Epithelial cell of proximal tubule (primary cell): ENCODE data around the gene PER3. TPM values are rescaled to one million over a fixed set of nuclear protein-coding genes. Genes with fewer than 3 reads are reported as not detected.

Source experiments
- DNase-seq: peaks from one replicate; pipeline ENCODE4 v3.0.0-alpha.2; 2011; ENCODE audit warnings: low read depth
- H3K4me3 ChIP-seq: 2 replicates; pipeline ENCODE4 v1.5.1; 2011; ENCODE audit warnings: low read depth, mild to moderate bottlenecking, low read length
- CTCF ChIP-seq: conservative IDR thresholded peaks from 2 replicates; pipeline ENCODE4 v1.5.1; 2012; ENCODE audit warnings: low read depth, mild to moderate bottlenecking, low read length
- total RNA-seq: library from RNA; depleted of rRNA; stranded (reverse); fragments of >200 nt; gene quantifications from 2 replicates; pipeline ENCODE4 v1.2.3, GENCODE V29; 2015

Gene PER3
- total RNA-seq, 1 donor from 2014 or later, result 2.5 TPM

DNA sequence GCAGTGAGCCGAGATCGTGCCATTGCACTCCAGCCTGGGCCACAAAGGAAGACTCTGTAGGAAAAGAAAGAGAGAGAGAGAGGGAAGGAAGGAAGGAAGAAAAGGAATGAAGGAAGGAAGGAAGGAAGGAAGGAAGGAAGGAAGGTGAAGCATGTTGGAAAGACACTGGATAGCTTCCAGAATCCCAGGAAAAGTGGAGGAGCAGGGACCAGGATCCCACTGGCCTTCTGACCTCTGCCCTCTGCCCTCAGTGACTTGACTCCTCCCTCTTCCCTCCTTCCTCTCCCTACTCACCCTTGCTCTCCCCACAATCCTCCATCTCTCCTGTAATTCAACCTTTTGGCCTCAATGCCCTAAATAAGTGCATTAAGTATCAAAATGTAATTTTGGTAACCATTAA lies 72.9 kb downstream of the PER3 start:
- no peak for TF ChIP-seq CTCF
- H3K4me3 ChIP-seq, result no peak overlapping the region
- no peak for DNase-seq

DNA sequence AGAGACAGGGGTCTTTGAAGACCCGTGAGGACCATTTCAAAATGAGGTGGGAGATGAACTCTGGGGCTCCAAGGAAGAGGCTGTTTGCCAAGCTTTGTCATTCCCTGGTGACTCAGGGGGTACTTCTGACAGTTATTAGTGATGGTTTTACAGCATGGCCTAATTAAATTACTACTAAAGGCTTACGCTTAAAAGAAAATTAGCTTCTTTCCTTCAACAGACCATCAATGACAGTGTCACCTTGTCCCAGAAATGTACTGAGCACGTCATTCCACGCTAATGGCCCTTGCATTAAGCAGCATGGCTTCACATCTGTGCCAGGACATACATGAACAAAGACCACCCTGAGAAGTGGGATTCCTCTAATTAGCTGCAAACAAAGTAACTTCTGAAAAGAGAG lies 73.9 kb downstream of the PER3 start:
- no peak for DNase-seq
- TF ChIP-seq CTCF, result no peak
- H3K4me3 ChIP-seq, result no peak overlapping the region

GRCh38 chr1:7859406-7859805 lies 75.3 kb downstream of the PER3 start:
- TF ChIP-seq CTCF, result no peak
- H3K4me3 ChIP-seq, result no peak overlapping the region
- no peak for DNase-seq

- no peak for DNase-seq
- TF ChIP-seq CTCF, result no peak
- H3K4me3 ChIP-seq, result no peak overlapping the region
These were observed 76.0 kb downstream of the PER3 start for GRCh38 chr1:7860130-7860529.

DNA sequence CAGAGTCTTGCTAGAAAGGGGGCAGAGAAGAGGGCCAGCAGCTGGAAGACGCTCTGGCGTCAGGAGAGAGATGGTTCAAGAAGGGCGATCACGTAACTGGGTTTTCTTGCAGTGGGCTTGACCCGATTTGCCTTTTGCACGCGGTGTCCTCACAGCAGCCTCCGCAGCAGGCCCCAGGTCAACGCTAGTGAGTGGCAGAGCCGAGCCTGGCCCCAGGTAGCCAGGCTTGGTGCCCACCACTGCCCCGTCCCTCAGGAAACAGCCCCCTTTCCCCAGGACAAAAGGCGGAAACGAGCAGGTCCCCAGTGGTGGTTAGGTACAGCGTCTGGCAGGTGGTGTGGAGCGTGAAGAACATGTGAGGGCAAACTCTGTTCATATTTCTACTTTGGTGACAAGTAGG lies 77.4 kb downstream of the PER3 start:
- no peak for DNase-seq
- no peak for TF ChIP-seq CTCF
- H3K4me3 ChIP-seq, result no peak overlapping the region

- no peak for TF ChIP-seq CTCF
- no peak overlapping the region for H3K4me3 ChIP-seq
- DNase-seq, result no peak
These were observed 78.3 kb downstream of the PER3 start for GRCh38 chr1:7862211-7863060.

DNA sequence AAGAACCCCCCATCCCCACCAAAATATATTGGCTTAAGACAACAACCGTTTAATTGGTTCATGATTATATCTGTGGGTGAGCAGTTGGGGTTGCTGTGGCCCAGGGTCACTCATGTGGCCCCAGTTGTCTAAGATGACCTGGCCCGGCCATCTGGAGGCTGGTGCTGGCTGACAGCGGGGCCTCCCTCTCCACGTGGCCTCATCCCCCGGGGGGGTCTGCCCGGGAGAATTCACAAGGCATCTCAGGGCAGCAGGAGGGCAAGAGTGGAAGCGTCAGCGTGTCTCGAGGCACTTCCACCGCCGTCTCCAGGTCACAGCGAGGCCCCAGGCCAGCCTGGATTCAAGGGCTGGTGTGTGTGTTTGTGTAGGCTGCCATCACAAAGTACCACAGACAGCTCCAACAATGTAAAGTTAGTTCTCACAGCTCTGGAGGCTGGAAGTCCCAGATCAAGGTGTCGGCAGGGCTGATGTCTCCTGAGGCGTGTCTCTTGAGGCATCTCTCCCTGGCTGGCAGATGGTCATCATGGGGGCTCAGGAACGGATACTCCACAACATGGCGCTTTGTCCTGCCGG lies 79.8 kb downstream of the PER3 start:
- no peak for TF ChIP-seq CTCF
- no peak overlapping the region for H3K4me3 ChIP-seq
- DNase-seq, result no peak
